ENCODE measurements around the gene SGO1.

The SGO1 gene

DNA sequence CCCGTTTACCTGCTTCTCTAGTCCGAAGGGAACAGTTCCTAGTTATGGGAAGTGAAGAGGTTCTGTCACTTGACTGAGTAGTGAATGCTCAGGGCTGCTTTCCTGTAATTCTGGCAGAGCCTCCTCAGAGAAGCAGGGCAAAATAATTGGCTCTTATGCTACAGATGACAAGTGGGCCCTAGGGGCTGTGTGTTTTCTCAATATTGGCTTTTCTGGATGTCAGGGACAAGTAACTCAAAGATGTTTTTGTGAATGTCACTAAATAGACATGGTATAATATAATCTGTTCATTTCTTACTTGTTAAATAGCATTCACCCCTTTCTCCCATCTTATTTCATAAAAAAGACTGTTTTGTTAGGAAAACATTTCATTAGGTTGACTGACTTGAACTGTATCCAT is 40.1 kb downstream of the SGO1 start:
- TF ChIP-seq, protein P1, sequence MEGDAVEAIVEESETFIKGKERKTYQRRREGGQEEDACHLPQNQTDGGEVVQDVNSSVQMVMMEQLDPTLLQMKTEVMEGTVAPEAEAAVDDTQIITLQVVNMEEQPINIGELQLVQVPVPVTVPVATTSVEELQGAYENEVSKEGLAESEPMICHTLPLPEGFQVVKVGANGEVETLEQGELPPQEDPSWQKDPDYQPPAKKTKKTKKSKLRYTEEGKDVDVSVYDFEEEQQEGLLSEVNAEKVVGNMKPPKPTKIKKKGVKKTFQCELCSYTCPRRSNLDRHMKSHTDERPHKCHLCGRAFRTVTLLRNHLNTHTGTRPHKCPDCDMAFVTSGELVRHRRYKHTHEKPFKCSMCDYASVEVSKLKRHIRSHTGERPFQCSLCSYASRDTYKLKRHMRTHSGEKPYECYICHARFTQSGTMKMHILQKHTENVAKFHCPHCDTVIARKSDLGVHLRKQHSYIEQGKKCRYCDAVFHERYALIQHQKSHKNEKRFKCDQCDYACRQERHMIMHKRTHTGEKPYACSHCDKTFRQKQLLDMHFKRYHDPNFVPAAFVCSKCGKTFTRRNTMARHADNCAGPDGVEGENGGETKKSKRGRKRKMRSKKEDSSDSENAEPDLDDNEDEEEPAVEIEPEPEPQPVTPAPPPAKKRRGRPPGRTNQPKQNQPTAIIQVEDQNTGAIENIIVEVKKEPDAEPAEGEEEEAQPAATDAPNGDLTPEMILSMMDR (IDR thresholded peaks at IDR 0.05; ENCODE audit: low read depth, low read length, missing control alignments), result no peak
- no peak overlapping the region for H3K4me3 ChIP-seq (ENCODE audit: low read depth, low read length)
- DNase-seq (ENCODE audit: low read depth), result no peak
- in situ Hi-C loops (cut with HindIII; ENCODE audit: low sequenced_read_pairs), result no loop called here

DNA sequence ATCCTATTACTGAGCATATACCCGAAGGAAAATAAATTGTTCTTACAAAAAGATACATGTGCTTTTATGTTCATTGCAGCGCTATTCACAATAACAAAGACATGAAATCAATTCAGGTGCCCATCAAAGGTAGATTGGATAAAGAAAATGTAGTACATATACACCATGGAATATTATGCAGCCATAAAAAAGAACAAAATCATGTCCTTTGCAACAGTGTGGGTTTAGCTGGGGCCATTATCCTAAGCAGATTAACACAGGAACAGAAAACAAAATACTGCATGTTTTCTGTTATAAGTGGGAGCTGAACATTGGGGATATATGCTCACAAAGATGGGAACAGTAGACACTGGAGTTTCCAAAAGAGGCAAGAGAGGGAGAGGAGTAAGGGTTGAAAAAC is 42.5 kb downstream of the SGO1 start:
- in situ Hi-C loops (cut with HindIII; ENCODE audit: low sequenced_read_pairs), result loop anchor here (5.0 kb wide), 1 partner anchor 51 kb away; no protein-coding TSS in a partner anchor
- no peak overlapping the region for H3K4me3 ChIP-seq (ENCODE audit: low read depth, low read length)
- TF ChIP-seq, protein P1 (IDR thresholded peaks at IDR 0.05; ENCODE audit: low read depth, low read length, missing control alignments), result no peak
- DNase-seq (ENCODE audit: low read depth), result no peak

DNA sequence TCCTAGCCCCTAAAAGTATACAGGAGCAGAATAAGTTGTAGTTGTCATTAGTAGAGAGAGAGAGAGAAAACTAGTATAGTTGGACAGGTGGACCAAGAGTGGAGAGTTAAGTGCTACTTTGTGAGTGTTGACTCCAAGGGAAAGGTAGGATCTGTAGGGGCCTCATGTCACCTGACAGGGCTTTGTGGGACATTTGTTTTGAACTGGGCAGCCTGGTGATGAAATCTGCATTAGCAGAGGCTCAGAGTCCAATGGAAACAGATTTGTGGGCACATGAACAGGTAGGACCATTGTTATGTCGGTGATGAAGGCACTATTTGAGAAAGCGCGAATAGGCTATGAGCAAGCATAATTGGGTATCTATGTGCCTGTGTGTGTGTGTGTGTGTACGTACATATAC is 43.5 kb downstream of the SGO1 start:
- DNase-seq (ENCODE audit: low read depth), result no peak
- in situ Hi-C loops (cut with HindIII; ENCODE audit: low sequenced_read_pairs), result loop anchor here (5.0 kb wide), 1 partner anchor 50 kb away; no protein-coding TSS in a partner anchor
- TF ChIP-seq, protein P1 (IDR thresholded peaks at IDR 0.05; ENCODE audit: low read depth, low read length, missing control alignments), result no peak

DNA sequence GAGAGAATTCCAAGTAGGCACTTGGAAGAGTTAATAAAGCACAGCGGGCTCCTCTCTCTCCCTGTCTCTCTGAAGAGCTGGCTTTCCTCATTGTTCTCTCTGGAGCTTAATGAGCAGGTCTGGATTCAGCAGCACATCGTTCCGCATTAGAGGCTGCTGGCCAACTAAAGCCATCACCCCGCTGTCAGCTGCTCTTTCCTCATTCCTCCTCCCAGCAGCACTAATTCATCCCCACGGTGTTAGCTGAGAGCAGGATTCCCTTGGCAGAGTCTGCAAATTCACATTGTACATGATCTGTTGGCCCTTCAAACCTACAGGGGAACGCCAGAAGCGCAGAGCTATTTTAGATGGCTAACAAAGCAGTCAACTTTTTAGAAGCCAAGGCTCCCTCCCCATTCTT is 44.2 kb downstream of the SGO1 start:
- in situ Hi-C loops (cut with HindIII; ENCODE audit: low sequenced_read_pairs), result loop anchor here (5.0 kb wide), 1 partner anchor 50 kb away; no protein-coding TSS in a partner anchor
- H3K4me3 ChIP-seq (ENCODE audit: low read depth, low read length), result no peak overlapping the region
- peak; percentile 80 for DNase-seq (ENCODE audit: low read depth)
- TF ChIP-seq, protein P1 (IDR thresholded peaks at IDR 0.05; ENCODE audit: low read depth, low read length, missing control alignments), result peak; percentile 10

More for the DNA sequence above, 43.5 kb downstream of the SGO1 start:
- H3K4me3 ChIP-seq (ENCODE audit: low read depth, low read length), result no peak overlapping the region

DNA sequence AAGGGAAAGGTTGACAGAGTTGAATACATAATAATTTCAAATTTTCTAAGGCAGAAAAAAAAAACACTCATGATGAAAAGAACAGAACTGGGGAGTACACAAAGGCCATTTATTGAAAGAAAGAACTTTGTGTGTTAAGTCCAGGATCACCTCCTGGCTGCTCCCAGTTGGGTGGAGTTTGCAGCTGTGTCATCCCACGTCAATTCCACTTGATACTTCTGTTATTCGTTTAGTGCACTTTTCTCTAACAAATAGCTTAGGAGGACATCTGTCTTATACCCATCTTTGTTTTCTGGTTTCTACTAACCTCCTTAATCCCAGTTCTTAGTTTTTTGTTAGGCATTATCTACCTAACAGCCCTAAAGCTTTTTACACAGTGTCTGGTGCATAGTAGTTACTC is 44.7 kb downstream of the SGO1 start:
- no peak overlapping the region for H3K4me3 ChIP-seq (ENCODE audit: low read depth, low read length)
- in situ Hi-C loops (cut with HindIII; ENCODE audit: low sequenced_read_pairs), result loop anchor here (5.0 kb wide), 1 partner anchor 49 kb away; no protein-coding TSS in a partner anchor
- TF ChIP-seq, protein P1 (IDR thresholded peaks at IDR 0.05; ENCODE audit: low read depth, low read length, missing control alignments), result no peak
- DNase-seq (ENCODE audit: low read depth), result no peak

DNA sequence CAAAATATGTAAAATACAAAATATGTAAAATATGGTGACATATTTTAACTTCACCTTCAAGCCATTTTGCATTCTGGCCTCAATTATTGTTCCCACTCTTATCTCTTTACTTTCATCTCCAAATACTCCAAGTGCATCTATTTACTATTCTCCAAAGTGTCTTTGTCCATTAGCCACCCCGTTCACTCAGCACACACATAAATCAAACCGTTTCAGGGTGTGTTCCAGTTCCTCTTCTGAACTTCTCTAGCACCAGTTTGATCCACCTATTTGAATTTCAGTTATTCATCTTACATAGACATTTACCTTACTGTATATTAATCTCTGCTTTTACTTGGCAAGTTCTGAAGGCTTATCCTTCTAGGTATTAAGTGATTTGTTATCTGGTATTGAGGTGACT is 45.1 kb downstream of the SGO1 start:
- in situ Hi-C loops (cut with HindIII; ENCODE audit: low sequenced_read_pairs), result loop anchor here (5.0 kb wide), 1 partner anchor 49 kb away; no protein-coding TSS in a partner anchor
- TF ChIP-seq, protein P1 (IDR thresholded peaks at IDR 0.05; ENCODE audit: low read depth, low read length, missing control alignments), result no peak
- no peak for DNase-seq (ENCODE audit: low read depth)
- H3K4me3 ChIP-seq (ENCODE audit: low read depth, low read length), result no peak overlapping the region

Data from astrocyte of the cerebellum (primary cell).